GM12891 (cell line): ENCODE results near the gene SLX1A. TPM values are rescaled to one million over a fixed set of nuclear protein-coding genes. Genes with fewer than 3 reads are reported as not detected.
"Not testable (repeated sequence)": the region's sequence is repeated elsewhere in the genome, so short reads cannot be mapped to it uniquely, and the experiment has no call there.

Source experiments
- DNase-seq: peaks from one replicate; pipeline ENCODE4 v3.0.0; 2011; ENCODE audit warnings: low spot score; ENCODE audit not compliant: insufficient read length
- FAIRE-seq: peaks from 2 replicates; lab custom pipeline; 2011; peaks lifted over from hg19 to GRCh38; lab: Jason Lieb, UNC
- PAX5 ChIP-seq: IDR thresholded peaks from 2 replicates; pipeline ENCODE4 v1.6.1; 2011; ENCODE audit warnings: low read length, moderate library complexity, mild to moderate bottlenecking; ENCODE audit not compliant: insufficient read depth, severe bottlenecking
- POLR2A ChIP-seq: IDR thresholded peaks from 2 replicates; pipeline ENCODE4 v1.6.1; 2011; ENCODE audit warnings: low read depth, low read length, control low read depth
- POLR2AphosphoS5 ChIP-seq: IDR thresholded peaks from 2 replicates; pipeline ENCODE4 v1.6.1; 2011; ENCODE audit warnings: low read depth, low read length, control low read depth
- POU2F2 ChIP-seq: IDR thresholded peaks from 2 replicates; pipeline ENCODE4 v1.6.1; 2011; ENCODE audit warnings: low read depth, mild to moderate bottlenecking, control low read depth, low read length, moderate library complexity
- SPI1 ChIP-seq: IDR thresholded peaks from 2 replicates; pipeline ENCODE4 v1.6.1; 2011; ENCODE audit warnings: low read depth, low read length, control low read depth
- TAF1 ChIP-seq: IDR thresholded peaks from 2 replicates; pipeline ENCODE4 v1.6.1; 2011; ENCODE audit warnings: low read depth, low read length, control low read depth
- polyA plus RNA-seq: library from polyadenylated mRNA; unstranded; fragments of >200 nt; gene quantifications from one replicate; pipeline ENCODE4 v1.2.1, GENCODE V29; 2012; ENCODE audit warnings: low read depth, missing spikeins, inconsistent platforms; ENCODE audit not compliant: missing spikeins

The SLX1A gene
- polyA plus RNA-seq, result 28.7 TPM

DNA sequence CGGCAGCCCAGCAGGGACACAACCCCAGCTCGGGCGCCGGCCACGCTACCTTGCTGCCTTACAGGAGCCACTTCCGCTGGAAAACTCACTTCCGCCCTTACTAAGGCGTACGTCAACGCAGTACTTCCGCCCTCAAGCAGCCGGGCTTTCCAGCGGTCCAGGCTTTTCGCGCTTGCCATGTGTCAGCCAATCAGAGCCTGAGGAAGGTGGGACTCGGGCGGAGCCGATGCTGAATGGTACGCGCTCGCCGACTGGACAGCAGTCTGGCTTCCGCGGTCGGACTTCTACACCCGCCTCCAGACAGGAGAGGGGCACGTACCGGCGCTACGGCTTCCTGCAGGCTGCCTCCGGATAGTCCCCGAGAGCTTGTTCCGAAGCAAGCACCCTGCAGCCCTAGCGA, at the start of gene SLX1A, which contains the start of gene BOLA2B:
Gene SLX1A (plus strand): TSS at position 261 of the 400 bp plus-strand sequence. CDS start 210 bp downstream, outside the sequence.
Gene BOLA2B (minus strand): TSS at position 52 of the 400 bp plus-strand sequence. CDS start 71 bp downstream, outside the sequence.
- not testable (repeated sequence) for DNase-seq
- peak; percentile 99 for FAIRE-seq

DNA sequence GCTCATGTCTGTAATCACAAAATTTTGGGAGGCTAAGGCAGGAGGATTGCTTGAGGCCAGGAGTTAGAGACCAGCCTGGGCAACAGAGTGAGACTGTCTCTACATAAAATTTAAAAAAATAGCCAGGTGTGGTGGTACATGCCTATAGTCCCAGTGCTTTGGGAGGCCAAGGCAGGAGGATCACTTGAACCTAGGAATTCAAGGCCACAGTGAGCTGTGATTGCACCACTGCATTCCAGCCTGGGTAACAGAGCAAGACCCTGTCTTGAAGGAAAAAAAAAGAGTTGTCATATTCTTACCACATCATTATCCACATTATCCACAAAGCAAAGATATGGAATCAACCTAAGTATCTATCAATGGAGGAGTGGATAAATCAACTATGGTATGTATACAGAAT, 49.7 kb upstream of the SLX1A start:
- no peak for TF ChIP-seq SPI1
- TF ChIP-seq POLR2A, result no peak
- no peak for TF ChIP-seq PAX5
- no peak for TF ChIP-seq POLR2AphosphoS5
- no peak for TF ChIP-seq POU2F2
- TF ChIP-seq TAF1, result no peak
- FAIRE-seq, result no peak
- no peak for DNase-seq

DNA sequence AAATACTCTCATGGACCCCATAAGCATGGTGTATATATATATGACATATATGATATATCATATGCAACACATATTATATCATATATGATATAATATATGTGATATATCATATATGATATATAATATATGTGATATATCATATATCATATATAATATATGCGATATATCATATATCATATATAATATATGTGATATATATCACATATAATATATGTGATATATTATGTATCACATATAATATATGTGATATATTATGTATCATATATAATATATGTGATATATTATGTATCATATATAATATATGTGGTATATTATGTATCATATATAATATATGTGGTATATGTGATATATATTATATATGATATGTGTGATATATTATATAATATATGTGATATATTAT, 48.8 kb upstream of the SLX1A start:
- TF ChIP-seq POU2F2 (no peak), TAF1 (no peak), SPI1 (no peak), POLR2AphosphoS5 (no peak), PAX5 (no peak), POLR2A (no peak)
- FAIRE-seq, result no peak
- no peak for DNase-seq

DNA sequence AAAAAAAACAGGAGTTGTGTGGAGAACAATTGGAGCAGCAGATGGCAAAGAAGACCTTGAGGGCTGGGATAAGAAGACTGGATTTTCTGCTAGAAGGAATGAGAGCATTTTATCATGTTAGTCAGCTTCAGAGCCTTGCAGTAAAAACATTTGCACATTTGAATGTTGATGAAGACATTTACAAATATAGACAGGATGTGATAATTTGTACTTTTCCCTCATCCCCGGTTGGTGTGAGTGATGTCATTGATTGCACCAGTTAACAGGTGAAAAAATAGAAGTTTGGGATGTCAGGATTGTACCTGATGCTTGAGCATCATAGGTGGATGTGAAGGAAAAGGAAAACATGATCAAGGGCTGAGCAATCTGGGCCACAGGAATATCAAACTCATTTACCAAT, 48.0 kb upstream of the SLX1A start:
- TF ChIP-seq POLR2AphosphoS5, result no peak
- TF ChIP-seq POLR2A, result no peak
- no peak for TF ChIP-seq POU2F2
- no peak for TF ChIP-seq PAX5
- no peak for TF ChIP-seq SPI1
- no peak for TF ChIP-seq TAF1
- DNase-seq (no peak), FAIRE-seq (no peak)

DNA sequence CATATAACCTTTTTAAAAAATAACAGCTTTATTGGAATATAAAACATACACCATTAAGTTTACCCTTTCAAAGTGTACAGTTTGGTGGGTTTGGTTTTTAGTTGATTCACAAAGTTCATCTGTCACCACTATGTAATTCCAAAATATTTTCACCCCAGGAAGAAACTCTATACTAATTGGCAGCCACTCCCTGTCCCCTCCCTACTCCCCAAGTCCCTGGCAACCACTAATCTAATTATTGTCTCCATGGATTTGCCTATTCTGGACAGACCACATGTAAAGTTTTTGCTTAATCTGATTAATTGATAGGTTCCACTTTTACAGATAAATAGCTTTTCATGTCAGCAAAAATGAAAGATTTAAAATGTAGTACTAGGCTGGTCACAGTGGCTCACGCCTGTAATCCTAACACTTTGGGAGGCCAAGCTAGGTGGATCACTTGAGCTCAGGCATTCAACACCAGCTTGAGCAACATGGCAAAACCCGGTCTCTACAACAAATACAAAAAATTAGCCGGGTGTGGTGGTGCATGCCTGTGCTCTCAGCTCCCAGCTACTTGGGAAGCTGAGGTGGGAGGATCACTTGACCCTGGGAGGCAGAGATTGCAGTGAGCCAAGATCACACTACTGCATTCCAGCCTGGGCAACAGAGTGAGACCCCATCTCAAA, 45.7 kb upstream of the SLX1A start:
- TF ChIP-seq POLR2A, result no peak
- TF ChIP-seq TAF1, result no peak
- no peak for TF ChIP-seq POLR2AphosphoS5
- TF ChIP-seq POU2F2, result no peak
- no peak for TF ChIP-seq PAX5
- no peak for TF ChIP-seq SPI1
- no peak for FAIRE-seq

DNA sequence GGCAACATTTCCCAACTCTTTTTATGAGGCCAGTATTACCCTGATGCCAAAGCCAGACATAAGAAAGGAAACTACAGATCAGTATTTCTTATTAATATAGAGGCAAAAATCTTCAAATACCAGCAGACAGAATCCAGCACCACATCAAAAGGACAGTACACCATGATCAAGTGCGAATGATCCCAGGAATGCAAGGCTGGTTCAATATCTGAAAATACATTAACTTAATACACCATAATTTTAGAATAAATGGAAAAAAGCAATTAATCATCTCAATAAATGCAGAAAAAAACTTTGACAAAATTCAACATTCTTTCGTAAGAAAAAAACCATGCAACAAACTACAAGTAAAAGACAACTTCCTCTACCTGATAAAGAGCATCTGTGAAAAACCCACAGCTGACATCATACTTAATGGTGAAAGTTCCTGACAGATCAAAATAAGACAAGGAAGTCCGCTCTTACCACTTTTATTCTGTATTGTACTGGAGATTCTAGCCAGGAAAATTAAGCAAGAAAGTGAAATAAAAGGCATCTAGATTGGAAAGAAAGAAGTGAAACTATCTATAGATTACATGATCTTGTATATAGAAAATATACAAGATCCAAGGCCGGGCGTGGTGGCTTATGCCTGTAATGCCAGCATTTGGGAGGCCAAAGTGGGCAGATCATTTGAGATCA, 44.3 kb upstream of the SLX1A start:
- DNase-seq (no peak), FAIRE-seq (no peak)
- TF ChIP-seq POLR2A, result no peak
- TF ChIP-seq SPI1, result no peak
- TF ChIP-seq POU2F2, result no peak
- TF ChIP-seq POLR2AphosphoS5, result no peak
- TF ChIP-seq PAX5, result no peak
- no peak for TF ChIP-seq TAF1

More for the DNA sequence above, 45.7 kb upstream of the SLX1A start:
- no peak for DNase-seq

DNA sequence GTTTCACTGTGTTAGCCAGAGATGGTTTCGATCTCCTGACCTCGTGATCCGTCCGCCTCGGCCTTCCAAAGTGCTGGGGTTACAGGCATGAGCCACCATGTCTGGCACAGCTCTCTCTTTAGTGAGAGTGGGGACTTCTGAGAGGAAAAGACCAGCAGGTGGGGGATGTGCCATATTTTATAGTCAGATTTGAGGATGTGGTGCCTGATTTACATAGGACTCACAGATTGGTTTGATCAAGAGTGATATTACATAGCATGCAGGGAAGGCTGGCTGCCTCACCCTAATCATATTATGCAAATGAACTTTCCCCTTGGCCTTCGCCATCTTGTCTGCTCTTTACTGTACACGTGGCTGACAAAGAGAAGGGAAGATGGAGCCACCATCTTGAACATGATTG, 42.6 kb upstream of the SLX1A start:
- no peak for TF ChIP-seq POU2F2
- TF ChIP-seq POLR2AphosphoS5, result no peak
- TF ChIP-seq SPI1, result no peak
- TF ChIP-seq TAF1, result no peak
- no peak for TF ChIP-seq PAX5
- no peak for TF ChIP-seq POLR2A
- FAIRE-seq (no peak), DNase-seq (no peak)

DNA sequence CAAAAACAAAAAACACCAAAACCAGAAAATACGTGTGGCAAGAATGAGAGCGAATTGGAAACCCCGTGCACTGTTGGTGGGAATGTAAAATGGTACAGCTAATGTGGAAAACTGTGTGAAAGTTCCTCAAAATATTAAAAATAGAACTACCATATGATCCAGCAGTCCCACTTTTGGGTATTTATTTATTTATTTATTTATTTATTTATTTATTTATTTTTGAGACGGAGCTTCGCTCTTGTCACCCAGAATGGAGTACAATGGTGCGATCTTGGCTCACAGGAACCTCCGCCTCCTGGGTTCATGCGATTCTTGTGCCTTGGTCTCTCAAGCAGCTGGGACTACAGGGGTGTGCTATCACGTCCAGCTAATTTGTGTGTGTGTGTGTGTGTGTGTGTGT, 41.2 kb upstream of the SLX1A start:
- TF ChIP-seq POLR2A, result no peak
- TF ChIP-seq PAX5, result no peak
- TF ChIP-seq POLR2AphosphoS5, result no peak
- TF ChIP-seq POU2F2, result no peak
- TF ChIP-seq TAF1, result no peak
- TF ChIP-seq SPI1, result no peak
- FAIRE-seq, result no peak

DNA sequence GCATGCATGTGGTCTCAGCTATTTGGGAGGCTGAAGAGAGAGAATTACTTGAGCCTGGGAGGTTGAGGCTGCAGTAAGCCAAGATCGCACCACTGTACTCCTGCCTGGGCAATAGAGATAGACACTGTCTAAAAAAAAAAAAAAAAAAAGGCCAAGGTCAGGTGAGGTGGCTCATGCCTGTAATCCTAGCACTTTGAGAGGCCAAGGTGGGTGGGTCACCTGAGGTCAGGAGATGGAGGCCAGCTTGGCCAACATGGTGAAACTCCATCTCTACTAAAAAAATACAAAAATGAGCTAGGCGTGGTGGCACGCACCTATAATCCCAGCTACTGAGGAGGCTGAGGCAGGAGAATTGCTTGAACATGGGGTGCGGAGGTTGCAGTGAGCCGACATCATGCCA, 38.5 kb upstream of the SLX1A start:
- DNase-seq, result no peak
- no peak for FAIRE-seq
- TF ChIP-seq POU2F2, result no peak
- no peak for TF ChIP-seq PAX5
- TF ChIP-seq POLR2AphosphoS5, result no peak
- TF ChIP-seq SPI1, result no peak
- TF ChIP-seq POLR2A, result no peak
- TF ChIP-seq TAF1, result no peak

More for the DNA sequence above, 41.2 kb upstream of the SLX1A start:
- DNase-seq, result no peak

DNA sequence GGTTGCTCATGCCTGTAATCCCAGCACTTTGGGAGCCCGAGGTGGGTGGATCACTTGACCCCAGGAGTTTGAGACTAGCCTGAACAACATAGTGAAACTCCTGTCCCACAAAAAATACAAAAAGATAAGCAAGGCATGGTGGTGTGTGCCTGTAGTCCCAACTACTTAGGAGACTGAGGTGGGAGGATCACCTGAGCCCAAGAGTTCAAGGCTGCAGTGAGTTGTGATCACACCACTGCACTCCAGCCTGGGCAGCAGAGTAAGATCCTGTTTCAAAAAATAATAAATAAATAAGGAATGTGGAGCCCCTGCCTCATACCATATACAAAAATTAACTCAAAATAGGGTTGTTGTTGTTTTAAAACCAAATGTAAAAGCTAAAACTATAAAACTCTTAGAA, 36.5 kb upstream of the SLX1A start:
- TF ChIP-seq POLR2A, result no peak
- TF ChIP-seq SPI1, result no peak
- TF ChIP-seq POLR2AphosphoS5, result no peak
- TF ChIP-seq PAX5, result no peak
- no peak for TF ChIP-seq POU2F2
- no peak for TF ChIP-seq TAF1
- FAIRE-seq, result peak; percentile 5
- DNase-seq, result no peak

DNA sequence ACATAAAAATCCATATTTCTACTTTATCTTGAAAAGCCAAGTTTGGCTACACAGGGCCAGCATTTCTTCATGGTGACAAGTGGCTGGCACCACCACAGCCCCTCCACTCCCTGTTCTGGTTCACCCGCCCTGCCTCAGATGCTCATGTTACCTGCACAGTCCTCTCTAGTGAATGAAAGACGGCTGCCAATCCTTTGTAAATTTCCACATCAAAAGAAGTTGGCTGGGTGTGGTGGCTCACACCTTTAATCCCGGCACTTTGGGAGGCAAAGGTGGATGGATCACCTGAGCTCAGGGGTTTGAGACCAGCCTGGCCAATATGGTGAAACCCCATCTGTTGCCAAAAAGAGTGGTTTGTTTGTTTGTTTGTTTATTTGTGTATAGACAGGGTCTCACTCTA, 30.1 kb upstream of the SLX1A start:
- TF ChIP-seq POLR2AphosphoS5 (no peak), TAF1 (no peak), POU2F2 (no peak), POLR2A (no peak), PAX5 (no peak), SPI1 (no peak)
- FAIRE-seq (no peak), DNase-seq (no peak)
